Small intestine (tissue), 7 donors: ENCODE measurements around the gene CYP27C1. TPM values are rescaled to one million over a fixed set of nuclear protein-coding genes. Genes with fewer than 3 reads are reported as not detected.
"Not testable (repeated sequence)": the region's sequence is repeated elsewhere in the genome, so short reads cannot be mapped to it uniquely, and the experiment has no call there.

Experiments used
- DNase-seq, 2 donors: peaks; one replicate each; pipeline versions ENCODE4 v3.0.0 to v3.0.0-alpha.2; 2013
- FAIRE-seq: peaks from 2 replicates; lab custom pipeline; 2012; peaks lifted over from hg19 to GRCh38; lab: Jason Lieb, UNC
- H3K27ac ChIP-seq, 3 donors: one replicate each; pipeline ENCODE4 v1.5.1; 2013; ENCODE audit warnings: low read length in 2 of 3, mild to moderate bottlenecking in 2 of 3, control low read depth in 1 of 3, inconsistent platforms in 1 of 3, low read depth in 1 of 3, moderate library complexity in 1 of 3
- H3K27me3 ChIP-seq, 3 donors: one replicate each; pipeline ENCODE4 v1.6.1; 2013; ENCODE audit warnings: low read length in 3 of 3, inconsistent platforms in 1 of 3; ENCODE audit not compliant: control insufficient read depth in 3 of 3, insufficient read depth in 3 of 3
- H3K36me3 ChIP-seq, 3 donors: one replicate each; pipeline ENCODE4 v1.6.1; 2013; ENCODE audit warnings: low read length in 3 of 3, inconsistent platforms in 1 of 3, low read depth in 1 of 3, mild to moderate bottlenecking in 1 of 3, moderate library complexity in 1 of 3; ENCODE audit not compliant: control insufficient read depth in 3 of 3, insufficient read depth in 2 of 3
- H3K4me1 ChIP-seq, 3 donors: one replicate each; pipeline ENCODE4 v1.6.1; 2013; ENCODE audit warnings: low read length in 2 of 3, inconsistent platforms in 1 of 3, low read depth in 1 of 3, mild to moderate bottlenecking in 1 of 3, moderate library complexity in 1 of 3; ENCODE audit not compliant: control insufficient read depth in 3 of 3, insufficient read depth in 2 of 3
- H3K4me3 ChIP-seq, 3 donors: one replicate each; pipeline ENCODE4 v1.5.1; 2013; ENCODE audit warnings: low read length in 3 of 3, control low read depth in 1 of 3, inconsistent platforms in 1 of 3, low read depth in 1 of 3, mild to moderate bottlenecking in 1 of 3, moderate library complexity in 1 of 3
- H3K9me3 ChIP-seq, 2 donors: one replicate each; pipeline ENCODE4 v1.6.1; 2013; ENCODE audit warnings: low read depth in 1 of 2, low read length in 1 of 2; ENCODE audit not compliant: control insufficient read depth in 2 of 2, insufficient read depth in 1 of 2
- WGBS, 3 donors: extraction: QIAGEN DNeasy Blood & Tissue Kit; methylation state at CpG; one replicate each; pipeline ENCODE4 v1.1.7; 2013; 5-methylcytosine and 5-hydroxymethylcytosine counted together
- polyA plus RNA-seq, 4 donors: library from polyadenylated mRNA; stranded (reverse) in 3 of 4; unstranded in 1 of 4; fragments of 200-250 nt in 3 of 4; fragments of 120-200 nt in 1 of 4; gene quantifications; one replicate each; pipeline versions ENCODE4 v1.2.1 to v1.2.3, GENCODE V29; 2013
- donor health status: healthy with polysubstance abuse.
- donor health status: control.
- donor health status: control.
- donor health status: Bipolar disorder and iron deficiency.
- donor health status: healthy.

The CYP27C1 gene
- polyA plus RNA-seq, 4 donors = 0.24 to 1.2 TPM; not detected in 2

DNA sequence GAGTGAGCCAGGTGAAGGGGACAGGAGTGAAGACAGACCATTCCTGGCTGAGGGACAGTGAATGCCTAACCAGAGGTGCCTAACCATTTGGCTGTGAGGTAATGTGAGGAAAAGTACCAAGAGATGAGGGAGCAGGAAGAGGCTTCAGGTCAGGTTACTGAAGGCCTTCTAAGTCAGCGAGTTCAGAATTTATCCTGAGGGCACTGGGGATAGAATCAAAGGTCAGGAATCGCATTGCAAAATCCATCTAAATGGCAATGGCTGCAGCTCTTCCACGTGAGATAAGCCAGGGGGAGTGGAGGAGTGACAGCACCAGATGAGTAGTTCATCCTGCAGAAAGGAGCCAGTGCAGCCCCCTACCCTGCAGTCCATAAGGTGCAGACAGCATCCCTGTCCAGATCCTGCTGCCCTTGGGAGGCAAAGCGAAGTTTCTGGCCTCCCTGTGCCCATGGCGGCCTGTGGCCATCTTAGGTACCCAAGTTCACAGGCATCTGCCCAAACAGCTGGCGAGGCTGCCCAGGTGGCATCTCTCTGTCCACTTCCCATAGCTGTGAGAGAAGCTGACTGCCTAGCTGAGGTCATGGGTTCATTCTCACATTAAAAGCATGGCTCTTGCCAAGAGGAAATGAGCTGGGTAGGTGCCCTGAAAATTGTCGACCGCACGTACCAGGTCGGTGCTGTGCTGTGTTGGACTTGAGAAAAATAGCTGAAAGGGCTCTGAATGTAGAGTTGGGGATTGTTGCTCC, 49.5 kb downstream of the CYP27C1 start:
- Histone ChIP-seq H3K27me3 (no peaks in the 10 kb centered on the region), H3K9me3 (no peaks in the 10 kb centered on the region), H3K36me3 (no peaks in the 10 kb centered on the region), H3K27ac (no peak overlapping the region), H3K4me1 (peaks cover 0 to 8% (median 0%) of the 10 kb centered on the region in 3 donors), H3K4me3 (no peak overlapping the region)
- FAIRE-seq (no peak), DNase-seq (peak; percentile 46 to 54)
- 38 to 63% (median 49%) methylated on average over 10 of the region's 10 CpGs for WGBS, 3 donors

DNA sequence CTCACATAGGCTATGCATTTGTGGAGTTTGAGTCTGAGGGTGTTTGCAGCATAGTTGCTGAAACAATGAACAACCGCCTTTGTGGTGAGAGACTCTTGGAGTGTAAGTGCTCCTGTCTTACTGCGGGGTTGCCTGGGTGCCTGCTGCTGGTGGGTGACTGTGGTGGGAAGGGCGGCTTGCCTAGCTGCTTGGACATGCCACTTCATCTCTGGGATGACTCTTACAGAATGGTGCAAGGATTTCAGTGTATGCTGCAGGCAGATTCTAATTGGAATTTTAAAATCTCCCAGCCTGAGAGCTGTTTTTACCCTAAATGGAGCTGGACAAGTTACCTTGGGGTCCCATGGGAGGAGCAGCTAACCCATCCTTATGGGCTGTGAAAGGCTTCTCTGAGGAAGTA, 50.1 kb downstream of the CYP27C1 start:
- H3K4me3 ChIP-seq = no peak overlapping the region
- H3K27ac ChIP-seq = no peak overlapping the region
- WGBS, 3 donors = 83 to 95% (median 86%) methylated on average over 3 of the region's 3 CpGs
- FAIRE-seq = no peak
- DNase-seq = no peak
- H3K36me3 ChIP-seq = no peaks in the 10 kb centered on the region
- H3K4me1 ChIP-seq = peaks cover 0 to 2% (median 0%) of the 10 kb centered on the region in 3 donors
- H3K9me3 ChIP-seq = no peaks in the 10 kb centered on the region
- no peaks in the 10 kb centered on the region for H3K27me3 ChIP-seq

DNA sequence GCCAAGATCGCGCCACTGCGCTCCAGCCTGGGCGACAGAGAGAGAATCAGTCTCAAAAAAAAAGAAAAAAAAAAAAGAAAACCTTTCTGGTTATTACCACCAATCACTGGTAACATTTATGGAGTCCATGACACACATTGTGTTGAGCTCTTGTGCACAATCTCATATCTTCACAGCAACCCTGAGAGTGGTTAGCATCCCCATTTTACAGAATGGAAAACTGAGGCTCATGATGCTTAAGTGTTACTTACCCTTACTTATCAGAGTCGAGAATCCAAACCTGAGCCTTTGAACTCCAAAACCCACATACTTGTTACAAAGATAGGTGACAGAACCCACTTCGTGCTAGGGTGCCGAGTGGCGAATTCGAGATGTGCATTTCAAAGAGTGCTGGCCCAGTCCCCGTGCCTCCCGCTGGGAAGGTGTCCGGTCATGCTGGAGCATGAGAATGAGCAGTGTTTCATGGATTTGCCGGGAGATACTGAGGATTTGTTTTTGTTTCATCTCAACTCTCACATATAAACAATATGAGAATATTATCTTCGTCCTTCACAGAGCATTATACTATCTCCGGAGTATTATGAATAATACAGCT, 50.9 kb downstream of the CYP27C1 start:
- H3K9me3 ChIP-seq = no peaks in the 10 kb centered on the region
- H3K27ac ChIP-seq = no peak overlapping the region
- WGBS, 3 donors = 88 to 90% (median 90%) methylated on average over 15 of the region's 15 CpGs
- peaks cover 0 to 3% (median 0%) of the 10 kb centered on the region in 3 donors for H3K4me1 ChIP-seq
- H3K36me3 ChIP-seq = no peaks in the 10 kb centered on the region
- FAIRE-seq (no peak), DNase-seq (no peak)
- no peaks in the 10 kb centered on the region for H3K27me3 ChIP-seq
- H3K4me3 ChIP-seq = no peak overlapping the region

DNA sequence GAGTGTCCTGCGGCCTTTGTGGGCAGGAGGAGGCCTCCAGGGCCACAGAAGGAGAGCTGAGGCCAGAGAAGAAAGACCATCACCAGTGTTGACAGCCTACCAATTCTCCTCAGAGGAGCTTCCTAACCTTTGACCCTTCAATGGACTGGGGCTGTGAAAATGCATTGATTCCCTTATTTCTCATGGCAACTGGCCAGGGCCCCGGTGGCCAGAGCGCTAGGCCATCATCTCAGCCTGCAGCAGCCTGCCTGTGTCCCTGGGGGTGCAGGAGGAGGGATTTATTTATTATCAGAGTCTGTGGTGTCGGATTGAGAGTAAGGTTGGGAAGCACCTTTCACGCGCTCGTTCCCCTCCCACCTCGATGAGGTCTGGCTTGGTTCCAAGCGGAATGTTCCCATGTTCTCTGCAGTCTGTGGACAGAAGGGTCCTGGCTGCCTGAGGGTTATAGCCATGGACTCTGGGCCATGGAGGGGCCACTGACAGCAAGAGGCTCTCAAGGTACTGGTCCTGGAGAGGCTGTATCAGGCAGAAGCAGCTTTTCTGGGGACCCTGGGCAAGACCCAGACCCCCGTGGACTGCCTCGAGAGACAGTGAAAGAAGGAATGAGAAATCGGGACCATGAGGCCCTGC, 53.8 kb downstream of the CYP27C1 start:
- Histone ChIP-seq H3K27ac (no peak overlapping the region), H3K27me3 (no peaks in the 10 kb centered on the region), H3K36me3 (no peaks in the 10 kb centered on the region), H3K9me3 (no peaks in the 10 kb centered on the region), H3K4me1 (peaks cover 0 to 25% (median 0%) of the 10 kb centered on the region in 3 donors), H3K4me3 (no peak overlapping the region)
- DNase-seq (no peak), FAIRE-seq (no peak)
- 67 to 74% (median 71%) methylated on average over 12 of the region's 12 CpGs for WGBS, 3 donors

DNA sequence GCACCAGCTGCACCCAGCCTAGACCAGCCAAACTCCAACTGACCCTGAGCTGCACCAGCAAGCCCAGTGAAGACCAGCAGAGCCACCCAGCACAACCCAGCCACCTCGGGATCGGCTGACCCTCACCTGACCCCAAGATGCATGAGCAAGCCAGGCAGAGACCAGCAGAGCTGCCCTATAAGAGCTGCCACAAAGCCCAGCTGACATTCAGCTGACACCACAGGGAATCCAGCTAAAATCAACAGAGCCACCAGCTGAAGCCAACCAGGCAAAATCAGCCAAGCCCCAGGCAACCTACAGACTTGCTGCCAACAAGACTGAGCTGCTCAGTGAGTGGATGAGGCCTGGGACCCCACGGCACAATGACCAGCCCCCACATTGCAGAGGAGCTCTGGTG, 54.6 kb downstream of the CYP27C1 start:
- WGBS, 3 donors = 70 to 72% (median 71%) methylated on average over 3 of the region's 3 CpGs
- Histone ChIP-seq H3K4me3 (no peak overlapping the region), H3K4me1 (peaks cover 0 to 32% (median 0%) of the 10 kb centered on the region in 3 donors), H3K27ac (no peak overlapping the region), H3K9me3 (no peaks in the 10 kb centered on the region), H3K27me3 (no peaks in the 10 kb centered on the region), H3K36me3 (no peaks in the 10 kb centered on the region)
- FAIRE-seq (no peak), DNase-seq (no peak)

DNA sequence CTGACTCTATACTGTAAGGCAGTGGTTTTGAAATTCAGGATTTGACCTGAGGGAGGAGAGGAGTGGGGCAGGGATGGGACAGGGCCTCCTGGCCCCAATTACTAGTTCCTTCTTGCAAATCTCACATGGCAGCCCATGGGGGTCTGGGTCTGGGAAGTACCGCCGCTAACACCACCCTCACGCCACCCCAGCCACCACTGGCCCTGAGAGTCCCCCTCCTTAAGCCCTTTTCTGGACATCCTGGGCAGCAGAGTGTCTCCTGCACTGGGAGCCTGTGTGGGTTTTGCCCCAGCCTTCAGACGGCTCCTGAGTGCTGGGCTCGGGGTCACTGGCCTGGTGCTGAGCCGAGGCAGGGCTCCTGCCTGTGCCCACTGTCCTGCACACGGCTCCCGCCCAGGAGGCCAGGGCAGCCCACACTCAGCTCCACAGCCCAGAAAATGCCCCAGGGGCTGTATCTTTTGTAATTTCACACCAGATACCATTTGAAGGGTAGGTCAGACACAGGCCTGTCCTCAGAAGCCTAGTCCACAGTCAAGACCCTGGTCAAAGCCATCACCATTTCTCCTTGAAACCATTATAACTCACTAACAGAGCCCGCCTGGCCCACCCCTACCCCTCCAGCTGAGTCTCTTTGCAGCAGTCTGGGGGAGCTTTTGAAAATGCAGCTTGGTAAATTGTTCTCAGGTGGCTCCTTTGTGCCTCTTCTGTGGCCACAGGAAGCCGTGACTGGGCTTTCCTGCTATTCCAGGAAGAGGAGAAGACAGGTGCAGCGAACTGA, 55.1 kb downstream of the CYP27C1 start:
- Histone ChIP-seq H3K9me3 (no peaks in the 10 kb centered on the region), H3K4me3 (no peak overlapping the region), H3K27ac (no peak overlapping the region), H3K27me3 (no peaks in the 10 kb centered on the region), H3K36me3 (no peaks in the 10 kb centered on the region), H3K4me1 (peaks cover 0 to 34% (median 0%) of the 10 kb centered on the region in 3 donors)
- FAIRE-seq (no peak), DNase-seq (no peak)
- WGBS, 3 donors = 86 to 90% (median 90%) methylated on average over 11 of the region's 11 CpGs

DNA sequence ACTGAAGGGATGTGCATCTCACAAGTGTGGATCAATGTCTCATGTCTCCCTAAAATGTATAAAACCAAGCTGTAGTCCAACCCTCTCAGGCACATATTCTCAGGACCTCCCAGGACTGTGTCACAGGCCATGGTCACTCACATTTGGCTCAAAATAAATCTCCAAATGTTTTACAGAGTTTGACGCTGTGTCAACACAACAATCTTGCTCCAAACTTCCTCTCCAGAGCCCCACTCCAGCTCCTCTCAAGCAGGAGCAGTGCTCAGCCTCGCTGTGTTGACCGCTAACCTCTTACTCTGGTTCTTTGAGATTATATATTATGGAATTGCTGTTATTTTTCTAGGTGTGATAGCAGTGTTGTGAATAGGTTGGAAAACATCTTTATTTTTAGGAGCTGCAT, 56.2 kb downstream of the CYP27C1 start:
- Histone ChIP-seq H3K27me3 (no peaks in the 10 kb centered on the region), H3K4me1 (peaks cover 0 to 34% (median 0%) of the 10 kb centered on the region in 3 donors), H3K4me3 (no peak overlapping the region), H3K9me3 (no peaks in the 10 kb centered on the region), H3K27ac (no peak overlapping the region), H3K36me3 (no peaks in the 10 kb centered on the region)
- WGBS, 3 donors = 72 to 74% (median 73%) methylated on average over 3 of the region's 3 CpGs
- DNase-seq (no peak), FAIRE-seq (no peak)

DNA sequence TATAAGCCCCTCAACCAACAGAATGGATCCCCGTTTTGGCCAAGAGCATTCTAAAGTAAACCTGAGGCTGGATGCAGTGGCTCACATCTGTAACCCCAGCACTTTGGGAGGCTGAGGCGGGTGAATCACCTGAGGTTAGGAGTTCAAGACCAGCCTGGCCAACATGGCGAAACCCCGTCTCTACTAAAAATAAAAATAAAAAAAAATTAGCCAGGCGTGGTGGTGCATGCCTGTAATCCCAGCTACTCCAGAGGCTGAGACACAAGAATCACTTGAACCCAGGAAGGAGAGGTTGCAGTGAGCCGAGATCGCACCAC, 57.1 kb downstream of the CYP27C1 start:
- H3K36me3 ChIP-seq, H3K27me3 ChIP-seq, FAIRE-seq, DNase-seq, H3K27ac ChIP-seq, H3K9me3 ChIP-seq, H3K4me3 ChIP-seq: not testable (repeated sequence)
- H3K4me1 ChIP-seq = peaks cover 0 to 34% (median 0%) of the 10 kb centered on the region in 3 donors
- WGBS, 3 donors = 92 to 94% (median 94%) methylated on average over 7 of the region's 7 CpGs
